Measurements from ENCODE around the gene ZSWIM5. TPM values are rescaled to one million over a fixed set of nuclear protein-coding genes. Genes with fewer than 3 reads are reported as not detected.
A peak's percentile ranks its signal among the peaks of the same experiment; 100 is the strongest.

Gene ZSWIM5
- total RNA-seq, 1 donor from 2014 or later: 23.6 TPM

DNA sequence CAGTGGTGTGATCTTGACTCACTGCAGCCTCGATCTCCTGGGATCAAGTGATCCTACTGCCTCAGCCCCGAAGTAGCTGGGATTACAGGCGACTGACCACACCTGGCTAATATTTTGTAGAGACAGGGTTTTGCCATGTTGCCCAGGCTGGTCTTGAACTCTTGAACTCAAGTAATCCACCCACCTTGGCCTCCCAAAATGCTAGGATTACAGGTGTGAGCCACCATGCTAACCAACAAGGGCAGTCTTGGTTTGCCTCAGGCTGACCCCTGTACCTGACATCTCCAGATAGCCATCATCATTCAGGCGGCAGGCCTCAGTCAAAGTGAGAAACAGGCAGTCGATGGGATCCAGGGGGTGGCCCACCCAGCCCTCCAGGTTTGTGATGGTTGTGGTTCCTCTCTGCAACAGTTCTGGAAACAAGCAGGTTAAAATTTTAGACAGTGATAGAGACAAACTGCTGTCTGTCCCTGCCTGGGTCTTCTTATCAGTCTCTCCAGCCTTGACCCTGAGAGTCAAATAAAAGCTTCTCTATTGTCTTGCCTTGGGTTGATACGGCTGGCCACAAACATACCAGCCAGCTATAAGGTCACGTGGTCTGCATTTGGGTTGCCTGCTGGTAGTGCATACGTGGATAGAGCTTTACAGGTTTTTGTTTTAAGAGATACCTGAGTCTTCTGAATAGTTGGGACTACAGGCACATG is 167.6 kb downstream of the ZSWIM5 start:
- TF ChIP-seq, protein P1, sequence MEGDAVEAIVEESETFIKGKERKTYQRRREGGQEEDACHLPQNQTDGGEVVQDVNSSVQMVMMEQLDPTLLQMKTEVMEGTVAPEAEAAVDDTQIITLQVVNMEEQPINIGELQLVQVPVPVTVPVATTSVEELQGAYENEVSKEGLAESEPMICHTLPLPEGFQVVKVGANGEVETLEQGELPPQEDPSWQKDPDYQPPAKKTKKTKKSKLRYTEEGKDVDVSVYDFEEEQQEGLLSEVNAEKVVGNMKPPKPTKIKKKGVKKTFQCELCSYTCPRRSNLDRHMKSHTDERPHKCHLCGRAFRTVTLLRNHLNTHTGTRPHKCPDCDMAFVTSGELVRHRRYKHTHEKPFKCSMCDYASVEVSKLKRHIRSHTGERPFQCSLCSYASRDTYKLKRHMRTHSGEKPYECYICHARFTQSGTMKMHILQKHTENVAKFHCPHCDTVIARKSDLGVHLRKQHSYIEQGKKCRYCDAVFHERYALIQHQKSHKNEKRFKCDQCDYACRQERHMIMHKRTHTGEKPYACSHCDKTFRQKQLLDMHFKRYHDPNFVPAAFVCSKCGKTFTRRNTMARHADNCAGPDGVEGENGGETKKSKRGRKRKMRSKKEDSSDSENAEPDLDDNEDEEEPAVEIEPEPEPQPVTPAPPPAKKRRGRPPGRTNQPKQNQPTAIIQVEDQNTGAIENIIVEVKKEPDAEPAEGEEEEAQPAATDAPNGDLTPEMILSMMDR (IDR thresholded peaks at IDR 0.05; ENCODE audit: partially characterized antibody, unreplicated experiment): no peak
- no peak overlapping the region for H3K27ac Mint-ChIP-seq (ENCODE audit: unreplicated experiment)
- H3K27me3 Mint-ChIP-seq (ENCODE audit: unreplicated experiment): peaks cover 2% of the 10 kb centered on the region
- no peak for DNase-seq
- peaks cover 2% of the 10 kb centered on the region for H3K9me3 Mint-ChIP-seq (ENCODE audit: unreplicated experiment)
- H3K4me3 Mint-ChIP-seq (ENCODE audit: unreplicated experiment): no peak overlapping the region
- H3K36me3 Mint-ChIP-seq (ENCODE audit: unreplicated experiment): no peaks in the 10 kb centered on the region
- H3K4me1 Mint-ChIP-seq (ENCODE audit: low read depth, unreplicated experiment): no peaks in the 10 kb centered on the region

DNA sequence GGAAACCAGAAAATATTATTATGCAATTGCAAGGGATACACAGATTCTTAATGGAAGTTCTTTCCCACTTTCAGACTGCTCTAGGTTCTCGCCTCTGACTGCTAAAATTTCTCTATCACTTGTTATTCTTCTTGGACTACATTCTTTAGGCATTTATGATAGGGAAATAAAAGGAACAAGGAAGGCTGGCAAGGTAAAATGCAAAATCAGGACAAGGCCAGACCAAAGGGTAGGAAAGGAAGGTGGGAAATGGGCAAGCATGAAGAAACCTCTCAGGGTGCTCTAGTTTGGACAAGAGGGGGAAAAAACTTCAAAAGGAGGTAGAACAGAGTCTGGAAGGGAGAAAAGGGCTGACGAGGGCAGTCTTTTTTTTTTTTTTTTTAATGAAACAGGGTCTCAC is 168.2 kb downstream of the ZSWIM5 start:
- Mint-ChIP-seq H3K4me3 (ENCODE audit: unreplicated experiment) (no peak overlapping the region), H3K9me3 (ENCODE audit: unreplicated experiment) (peaks cover 2% of the 10 kb centered on the region), H3K27ac (ENCODE audit: unreplicated experiment) (peak overlapping the region; percentile 30), H3K4me1 (ENCODE audit: low read depth, unreplicated experiment) (no peaks in the 10 kb centered on the region), H3K27me3 (ENCODE audit: unreplicated experiment) (peaks cover 2% of the 10 kb centered on the region), H3K36me3 (ENCODE audit: unreplicated experiment) (no peaks in the 10 kb centered on the region)
- TF ChIP-seq, protein P1 (IDR thresholded peaks at IDR 0.05; ENCODE audit: partially characterized antibody, unreplicated experiment): no peak
- DNase-seq: no peak

DNA sequence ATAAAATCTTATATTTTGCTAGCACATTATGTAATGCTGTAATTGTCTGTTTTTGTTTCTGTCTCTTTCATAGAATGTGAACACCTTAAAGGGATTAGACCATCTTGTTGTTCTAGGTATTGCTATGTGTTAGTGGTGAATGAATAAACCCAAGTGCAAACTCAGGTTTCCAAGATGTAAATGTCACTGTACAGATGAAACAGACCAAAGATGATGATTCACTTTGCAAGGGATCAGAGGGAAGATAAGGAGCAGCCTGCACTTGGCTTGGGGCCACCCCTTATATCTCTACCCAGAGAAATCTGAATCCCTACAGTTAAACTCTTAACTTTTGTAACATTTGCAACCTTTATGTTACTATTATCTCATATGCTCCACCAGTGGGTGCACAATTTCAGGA is 168.9 kb downstream of the ZSWIM5 start:
- H3K4me3 Mint-ChIP-seq (ENCODE audit: unreplicated experiment): no peak overlapping the region
- TF ChIP-seq, protein P1 (IDR thresholded peaks at IDR 0.05; ENCODE audit: partially characterized antibody, unreplicated experiment): no peak
- H3K27ac Mint-ChIP-seq (ENCODE audit: unreplicated experiment): no peak overlapping the region
- peaks cover 2% of the 10 kb centered on the region for H3K27me3 Mint-ChIP-seq (ENCODE audit: unreplicated experiment)
- no peaks in the 10 kb centered on the region for H3K36me3 Mint-ChIP-seq (ENCODE audit: unreplicated experiment)
- no peak for DNase-seq
- peaks cover 2% of the 10 kb centered on the region for H3K9me3 Mint-ChIP-seq (ENCODE audit: unreplicated experiment)
- no peaks in the 10 kb centered on the region for H3K4me1 Mint-ChIP-seq (ENCODE audit: low read depth, unreplicated experiment)

DNA sequence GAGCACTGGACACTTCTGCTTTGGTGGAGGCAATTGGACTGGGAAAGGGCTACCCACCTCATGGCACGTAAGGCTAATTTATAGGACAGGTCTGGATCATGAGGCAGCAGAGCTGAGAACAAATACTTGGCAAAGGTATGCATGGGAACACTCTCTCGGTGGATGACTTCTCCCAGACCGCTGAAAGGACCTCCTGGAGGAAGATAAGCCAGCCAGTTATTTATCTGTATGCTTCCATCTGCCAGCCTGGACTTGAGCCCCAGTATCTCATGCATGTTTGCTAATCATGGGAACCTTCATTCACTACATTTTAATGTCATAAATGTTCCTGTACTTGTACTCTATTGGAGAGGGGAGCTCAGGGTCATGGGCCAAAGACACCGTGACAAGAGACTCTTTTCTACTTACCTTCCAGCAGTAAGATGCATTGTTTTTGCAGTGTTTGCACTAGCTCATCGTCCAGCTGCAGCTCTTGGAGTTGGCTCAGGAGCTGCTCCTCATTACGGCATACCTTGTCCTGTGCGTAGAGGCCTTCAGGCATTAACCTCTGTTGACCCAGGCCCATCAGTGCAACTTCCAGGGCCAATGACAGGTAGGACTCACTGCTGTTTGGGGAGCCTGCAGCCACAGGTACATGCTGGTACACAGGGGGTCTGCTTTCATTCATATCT is 170.6 kb downstream of the ZSWIM5 start:
- H3K9me3 Mint-ChIP-seq (ENCODE audit: unreplicated experiment): no peaks in the 10 kb centered on the region
- no peaks in the 10 kb centered on the region for H3K36me3 Mint-ChIP-seq (ENCODE audit: unreplicated experiment)

More for the DNA sequence above, 170.6 kb downstream of the ZSWIM5 start:
- no peaks in the 10 kb centered on the region for H3K4me1 Mint-ChIP-seq (ENCODE audit: low read depth, unreplicated experiment)
- no peak for DNase-seq
- H3K4me3 Mint-ChIP-seq (ENCODE audit: unreplicated experiment): no peak overlapping the region
- peaks cover 2% of the 10 kb centered on the region for H3K27me3 Mint-ChIP-seq (ENCODE audit: unreplicated experiment)
- H3K27ac Mint-ChIP-seq (ENCODE audit: unreplicated experiment): no peak overlapping the region
- TF ChIP-seq, protein P1 (IDR thresholded peaks at IDR 0.05; ENCODE audit: partially characterized antibody, unreplicated experiment): no peak

Measured in glutamatergic neuron (in vitro differentiated cells).